Urinary bladder (tissue), 4 donors: Measurements from ENCODE around the gene ASIC4. TPM values are rescaled to one million over a fixed set of nuclear protein-coding genes. Genes with fewer than 3 reads are reported as not detected.

ENCODE experiments used
- DNase-seq: peaks from one replicate; pipeline ENCODE4 v3.0.0-alpha.2; 2015; ENCODE audit errors: extremely low spot score
- H3K27ac ChIP-seq: one replicate; pipeline ENCODE4 v1.5.1; 2013; ENCODE audit warnings: low read depth, mild to moderate bottlenecking, moderate library complexity
- H3K36me3 ChIP-seq: one replicate; pipeline ENCODE4 v1.6.1; 2013; ENCODE audit warnings: mild to moderate bottlenecking, moderate library complexity; ENCODE audit not compliant: insufficient read depth
- H3K4me1 ChIP-seq: one replicate; pipeline ENCODE4 v1.6.1; 2013; ENCODE audit warnings: mild to moderate bottlenecking, moderate library complexity; ENCODE audit not compliant: insufficient read depth
- H3K4me3 ChIP-seq: one replicate; pipeline ENCODE4 v1.5.1; 2013; ENCODE audit warnings: low read depth, low read length
- WGBS: extraction: QIAGEN DNeasy Blood & Tissue Kit; methylation state at CpG from one replicate; pipeline ENCODE4 v1.1.7; 2013; 5-methylcytosine and 5-hydroxymethylcytosine counted together
- polyA plus RNA-seq: library from polyadenylated mRNA; stranded (reverse); fragments of 200-250 nt; gene quantifications from one replicate; pipeline ENCODE4 v1.2.3, GENCODE V29; 2013
- total RNA-seq: library from RNA; depleted of rRNA; stranded (reverse); fragments of >200 nt; gene quantifications from one replicate; pipeline ENCODE4 v1.2.3, GENCODE V29; 2014
- donor health status: healthy with polysubstance abuse.
- donor health status: healthy.

The ASIC4 gene
- total and polyA plus RNA-seq, 2 donors = 0.18 to 0.32 TPM

DNA sequence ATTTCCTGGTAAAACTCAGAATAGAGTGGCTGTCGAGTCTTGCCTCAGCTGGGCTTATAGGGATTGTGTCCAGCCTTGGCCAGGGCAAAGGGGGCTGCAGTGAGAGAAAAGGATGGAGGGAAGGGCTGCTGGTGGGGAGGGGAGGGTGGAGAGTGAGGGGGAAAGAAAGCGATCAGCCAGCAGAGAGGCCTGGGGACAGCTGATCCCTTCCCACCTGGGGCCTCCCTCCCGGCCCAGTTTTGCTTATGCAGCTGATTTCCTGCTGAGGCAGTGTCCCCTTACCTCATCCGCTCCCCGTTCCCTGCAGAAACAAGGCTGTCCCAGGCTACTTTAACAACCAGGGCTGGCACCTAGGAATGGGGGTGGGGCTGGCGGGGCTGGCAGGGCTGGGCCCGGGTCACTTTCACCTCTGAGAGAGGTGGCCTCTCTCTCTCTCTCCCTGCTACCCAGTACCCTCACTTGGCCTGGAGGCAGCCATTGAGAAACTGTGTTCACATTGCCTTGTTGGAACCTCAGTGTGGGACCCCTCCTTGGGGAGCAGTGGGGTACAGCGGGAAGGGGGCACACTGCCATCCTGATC lies 27.8 kb upstream of the ASIC4 start:
- H3K36me3 ChIP-seq = no peaks in the 10 kb centered on the region
- H3K4me1 ChIP-seq = no peaks in the 10 kb centered on the region
- no peak overlapping the region for H3K27ac ChIP-seq
- no peak for DNase-seq
- no peak overlapping the region for H3K4me3 ChIP-seq
- 61% methylated on average over 8 of the region's 8 CpGs for whole genome bisulfite sequencing

DNA sequence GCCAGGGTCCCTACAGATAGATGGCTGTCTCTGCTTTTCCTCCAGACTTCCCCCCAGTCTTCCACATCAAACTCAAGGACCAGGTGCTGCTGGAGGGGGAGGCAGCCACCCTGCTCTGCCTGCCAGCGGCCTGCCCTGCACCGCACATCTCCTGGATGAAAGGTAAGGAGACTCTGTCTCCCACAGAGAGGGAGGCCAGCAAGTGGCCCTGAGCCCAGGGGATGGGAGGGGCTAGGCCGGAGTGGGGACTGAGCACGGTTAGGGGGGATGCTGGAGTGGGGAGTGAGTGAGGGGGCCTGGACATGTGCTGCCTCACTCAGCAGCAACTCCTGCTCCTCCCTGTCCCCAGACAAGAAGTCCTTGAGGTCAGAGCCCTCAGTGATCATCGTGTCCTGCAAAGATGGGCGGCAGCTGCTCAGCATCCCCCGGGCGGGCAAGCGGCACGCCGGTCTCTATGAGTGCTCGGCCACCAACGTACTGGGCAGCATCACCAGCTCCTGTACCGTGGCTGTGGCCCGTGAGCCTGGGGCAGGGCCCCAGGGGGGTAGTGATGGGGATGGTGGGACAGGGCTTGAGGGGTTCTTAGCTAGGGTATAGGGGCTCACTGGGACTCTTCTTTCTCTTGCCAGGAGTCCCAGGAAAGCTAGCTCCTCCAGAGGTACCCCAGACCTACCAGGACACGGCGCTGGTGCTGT lies 26.0 kb upstream of the ASIC4 start:
- DNase-seq = no peak
- H3K27ac ChIP-seq = no peak overlapping the region
- no peak overlapping the region for H3K4me3 ChIP-seq
- H3K4me1 ChIP-seq = no peaks in the 10 kb centered on the region
- WGBS = 88% methylated on average over 17 of the region's 17 CpGs
- H3K36me3 ChIP-seq = no peaks in the 10 kb centered on the region

DNA sequence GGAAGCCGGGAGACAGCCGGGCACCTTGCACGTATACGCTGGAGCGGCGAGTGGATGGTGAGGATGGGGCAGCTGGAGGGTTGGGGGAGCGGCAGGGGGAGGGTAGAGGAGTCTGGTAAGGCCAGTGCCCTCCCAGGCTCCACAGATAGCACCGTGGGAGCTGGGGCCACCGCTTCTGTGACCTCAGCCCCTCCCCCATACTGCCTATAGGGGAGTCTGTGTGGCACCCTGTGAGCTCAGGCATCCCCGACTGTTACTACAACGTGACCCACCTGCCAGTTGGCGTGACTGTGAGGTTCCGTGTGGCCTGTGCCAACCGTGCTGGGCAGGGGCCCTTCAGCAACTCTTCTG lies 25.5 kb upstream of the ASIC4 start:
- H3K27ac ChIP-seq = no peak overlapping the region
- no peaks in the 10 kb centered on the region for H3K4me1 ChIP-seq
- DNase-seq = no peak
- H3K4me3 ChIP-seq = no peak overlapping the region
- H3K36me3 ChIP-seq = no peaks in the 10 kb centered on the region
- WGBS = 86% methylated on average over 14 of the region's 14 CpGs

DNA sequence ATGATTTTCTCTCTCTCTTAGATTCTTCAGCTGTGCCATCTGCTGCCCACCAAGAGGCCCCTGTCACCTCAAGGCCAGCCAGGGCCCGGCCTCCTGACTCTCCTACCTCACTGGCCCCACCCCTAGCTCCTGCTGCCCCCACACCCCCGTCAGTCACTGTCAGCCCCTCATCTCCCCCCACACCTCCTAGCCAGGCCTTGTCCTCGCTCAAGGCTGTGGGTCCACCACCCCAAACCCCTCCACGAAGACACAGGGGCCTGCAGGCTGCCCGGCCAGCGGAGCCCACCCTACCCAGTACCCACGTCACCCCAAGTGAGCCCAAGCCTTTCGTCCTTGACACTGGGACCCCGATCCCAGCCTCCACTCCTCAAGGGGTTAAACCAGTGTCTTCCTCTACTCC lies 25.0 kb upstream of the ASIC4 start:
- Histone ChIP-seq H3K27ac (no peak overlapping the region), H3K36me3 (no peaks in the 10 kb centered on the region)

DNA sequence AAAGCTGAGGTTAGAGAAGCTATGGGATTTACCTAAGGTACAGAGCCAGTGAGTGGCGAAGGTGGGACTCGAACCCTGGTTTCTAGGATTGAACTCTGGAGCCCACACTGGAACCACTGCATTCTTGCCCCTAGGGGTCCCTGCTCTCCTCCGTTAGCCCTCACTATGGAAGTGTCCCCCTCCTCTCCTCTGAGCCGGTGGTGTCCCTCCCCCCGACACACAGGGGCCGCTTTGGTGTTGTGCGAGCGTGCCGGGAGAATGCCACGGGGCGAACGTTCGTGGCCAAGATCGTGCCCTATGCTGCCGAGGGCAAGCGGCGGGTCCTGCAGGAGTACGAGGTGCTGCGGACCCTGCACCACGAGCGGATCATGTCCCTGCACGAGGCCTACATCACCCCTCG lies 24.1 kb upstream of the ASIC4 start:
- no peaks in the 10 kb centered on the region for H3K36me3 ChIP-seq
- H3K4me1 ChIP-seq = no peaks in the 10 kb centered on the region
- no peak overlapping the region for H3K27ac ChIP-seq
- DNase-seq = no peak
- no peak overlapping the region for H3K4me3 ChIP-seq
- 85% methylated on average over 23 of the region's 23 CpGs for WGBS

More for the DNA sequence above, 25.0 kb upstream of the ASIC4 start:
- no peak for DNase-seq
- Histone ChIP-seq H3K4me1 (no peaks in the 10 kb centered on the region), H3K4me3 (no peak overlapping the region)
- 86% methylated on average over 9 of the region's 9 CpGs for WGBS

DNA sequence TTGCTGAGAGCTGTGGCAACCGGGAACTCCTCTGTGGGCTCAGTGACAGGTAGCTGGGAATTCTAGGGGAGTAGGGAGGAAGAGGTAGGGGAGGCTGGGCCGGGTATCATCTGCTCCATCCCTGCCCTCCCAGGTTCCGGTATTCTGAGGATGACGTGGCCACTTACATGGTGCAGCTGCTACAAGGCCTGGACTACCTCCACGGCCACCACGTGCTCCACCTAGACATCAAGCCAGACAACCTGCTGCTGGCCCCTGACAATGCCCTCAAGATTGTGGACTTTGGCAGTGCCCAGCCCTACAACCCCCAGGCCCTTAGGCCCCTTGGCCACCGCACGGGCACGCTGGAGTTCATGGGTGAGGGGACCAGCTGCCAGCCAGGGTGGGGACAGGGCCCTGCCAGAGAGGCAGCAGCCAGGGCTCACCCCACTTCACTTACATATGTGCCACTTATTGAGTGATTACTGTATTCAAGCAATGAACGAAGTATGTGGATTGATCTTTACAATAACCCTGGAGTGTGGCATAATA lies 23.6 kb upstream of the ASIC4 start:
- no peak for DNase-seq
- no peak overlapping the region for H3K27ac ChIP-seq
- 80% methylated on average over 10 of the region's 10 CpGs for WGBS

DNA sequence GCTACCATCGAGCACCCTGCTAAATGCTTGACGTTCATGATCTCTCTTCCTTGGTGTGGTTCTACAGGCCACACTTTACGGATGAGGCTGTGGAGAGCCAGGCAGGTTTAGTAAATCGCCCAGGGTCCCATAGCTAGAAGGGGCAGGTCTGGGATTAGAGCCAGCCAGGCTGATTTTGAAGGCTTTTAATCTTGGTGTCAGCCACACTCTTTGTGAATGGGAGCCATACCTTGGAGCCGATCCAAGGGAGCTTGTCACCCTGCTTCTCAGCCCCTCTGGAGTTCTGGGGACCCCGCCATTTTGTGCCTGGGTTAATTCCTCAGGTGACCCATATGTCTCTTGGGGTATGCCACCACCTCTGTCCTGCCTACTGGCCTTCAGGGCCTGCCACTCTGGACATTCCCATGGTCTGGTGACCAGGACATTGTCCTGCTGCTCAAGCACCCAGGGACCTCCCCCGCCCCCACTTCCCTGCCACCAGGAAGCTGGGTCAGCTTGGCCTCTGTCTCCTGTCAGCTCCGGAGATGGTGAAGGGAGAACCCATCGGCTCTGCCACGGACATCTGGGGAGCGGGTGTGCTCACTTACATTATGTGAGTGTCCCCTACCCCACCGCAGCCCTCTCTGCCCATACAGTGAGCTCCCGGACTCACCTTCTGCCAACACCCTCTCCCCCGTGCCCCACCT lies 22.9 kb upstream of the ASIC4 start:
- H3K4me3 ChIP-seq = no peak overlapping the region
- no peak for DNase-seq
- 74% methylated on average over 14 of the region's 14 CpGs for WGBS
- no peak overlapping the region for H3K27ac ChIP-seq
- H3K4me1 ChIP-seq = no peaks in the 10 kb centered on the region
- H3K36me3 ChIP-seq = no peaks in the 10 kb centered on the region

More for the DNA sequence above, 23.6 kb upstream of the ASIC4 start:
- H3K4me1 ChIP-seq = no peaks in the 10 kb centered on the region
- no peak overlapping the region for H3K4me3 ChIP-seq
- H3K36me3 ChIP-seq = no peaks in the 10 kb centered on the region

DNA sequence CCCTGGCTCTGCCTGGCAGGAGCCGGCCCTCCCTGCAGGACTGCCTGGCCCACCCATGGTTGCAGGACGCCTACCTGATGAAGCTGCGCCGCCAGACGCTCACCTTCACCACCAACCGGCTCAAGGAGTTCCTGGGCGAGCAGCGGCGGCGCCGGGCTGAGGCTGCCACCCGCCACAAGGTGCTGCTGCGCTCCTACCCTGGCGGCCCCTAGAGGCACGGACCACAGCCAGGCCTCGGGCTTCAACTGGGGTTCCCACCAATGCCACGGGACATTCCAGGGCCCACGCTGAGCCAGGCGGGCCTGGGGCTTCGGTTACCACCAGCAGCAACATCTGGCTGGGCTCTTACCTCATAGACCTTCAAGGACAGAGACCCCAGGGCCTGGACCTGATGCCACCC lies 21.7 kb upstream of the ASIC4 start:
- WGBS = 66% methylated on average over 20 of the region's 20 CpGs
- no peak overlapping the region for H3K4me3 ChIP-seq
- no peaks in the 10 kb centered on the region for H3K4me1 ChIP-seq
- H3K27ac ChIP-seq = no peak overlapping the region
- no peaks in the 10 kb centered on the region for H3K36me3 ChIP-seq
- no peak for DNase-seq

DNA sequence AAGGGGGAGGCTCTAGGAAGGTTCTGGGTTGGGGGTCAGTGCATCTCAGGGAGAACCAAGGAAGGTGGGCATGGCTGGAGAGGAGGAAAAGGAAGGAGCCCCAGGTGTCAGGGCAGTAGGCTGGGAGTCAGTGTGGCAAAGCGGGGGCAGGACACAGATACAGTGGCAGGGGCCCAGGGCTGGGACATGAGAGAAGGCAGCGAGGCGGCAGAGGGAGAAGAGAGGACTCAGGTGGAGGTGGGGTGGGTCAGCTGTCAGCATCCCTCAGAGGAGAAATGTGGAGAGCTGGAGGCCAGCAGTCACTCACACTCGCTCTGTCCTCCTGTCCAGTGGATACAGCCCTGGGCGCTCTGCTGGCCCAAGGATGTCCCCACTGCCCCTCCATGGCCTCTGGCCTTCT lies 21.2 kb upstream of the ASIC4 start:
- no peak overlapping the region for H3K27ac ChIP-seq
- no peaks in the 10 kb centered on the region for H3K36me3 ChIP-seq
- no peaks in the 10 kb centered on the region for H3K4me1 ChIP-seq
- 94% methylated on average over 5 of the region's 5 CpGs for WGBS
- no peak overlapping the region for H3K4me3 ChIP-seq
- no peak for DNase-seq

DNA sequence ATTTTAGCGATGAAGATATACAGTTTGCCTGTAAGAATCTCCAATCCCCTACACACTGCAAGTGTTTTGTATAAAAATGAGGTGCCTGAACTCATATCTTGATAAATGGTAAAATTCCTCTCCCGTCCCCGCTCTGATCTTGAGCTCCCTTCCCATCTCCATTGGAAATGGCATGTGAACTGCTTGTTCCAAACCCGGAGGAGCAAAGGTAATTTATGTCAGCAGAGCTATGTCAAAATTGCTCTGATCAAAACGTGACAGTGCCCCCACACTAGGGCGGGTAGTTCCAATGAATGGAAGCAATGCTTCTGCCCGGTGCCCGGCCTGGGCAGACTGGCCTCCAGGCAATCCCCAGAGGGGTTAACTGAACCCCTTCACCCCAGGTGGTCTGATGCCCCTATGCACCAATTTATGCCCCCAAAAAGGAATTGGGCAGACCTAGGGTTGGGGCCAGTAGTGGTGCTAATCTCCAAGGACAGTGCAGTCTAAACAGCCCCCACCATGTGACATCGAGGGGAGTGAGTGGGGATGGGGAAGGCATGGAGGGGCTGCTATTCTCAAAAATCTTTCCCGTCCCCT lies 19.2 kb upstream of the ASIC4 start:
- H3K4me3 ChIP-seq = no peak overlapping the region
- 20% methylated on average over 10 of the region's 10 CpGs for WGBS
- no peaks in the 10 kb centered on the region for H3K36me3 ChIP-seq
- no peak for DNase-seq
- H3K27ac ChIP-seq = no peak overlapping the region
- H3K4me1 ChIP-seq = no peaks in the 10 kb centered on the region

DNA sequence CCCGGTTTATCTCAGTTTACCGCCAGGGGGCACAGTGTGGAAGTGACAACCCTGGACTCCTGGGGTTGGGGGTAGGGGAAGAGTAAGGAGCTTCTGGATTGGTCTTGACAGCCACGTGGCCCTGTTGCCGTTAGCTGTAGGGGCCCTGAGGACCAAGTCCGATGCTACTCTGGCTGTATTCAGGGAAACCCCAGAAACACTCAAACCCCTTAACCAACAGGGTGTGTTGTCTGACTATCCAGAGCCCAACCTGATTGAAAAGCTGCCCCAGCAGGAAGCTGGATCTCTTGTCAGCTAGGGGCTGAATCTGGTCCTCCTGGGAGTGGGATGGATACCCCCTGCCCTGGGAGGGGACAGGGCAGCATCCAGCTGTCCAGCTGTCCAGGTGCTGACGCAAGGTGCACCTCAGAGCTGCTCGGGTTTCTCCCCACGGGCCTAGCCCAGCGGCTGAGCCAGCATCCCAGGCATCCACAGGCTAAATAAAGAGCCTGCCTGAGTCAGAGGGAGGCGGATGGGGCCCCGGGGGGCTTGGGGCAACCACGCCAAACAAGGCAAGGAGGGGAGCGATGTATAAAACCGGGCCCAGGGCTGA lies 18.7 kb upstream of the ASIC4 start:
- no peaks in the 10 kb centered on the region for H3K36me3 ChIP-seq
- no peak overlapping the region for H3K4me3 ChIP-seq
- no peaks in the 10 kb centered on the region for H3K4me1 ChIP-seq
- WGBS = 25% methylated on average over 14 of the region's 14 CpGs
- DNase-seq = no peak
- no peak overlapping the region for H3K27ac ChIP-seq

DNA sequence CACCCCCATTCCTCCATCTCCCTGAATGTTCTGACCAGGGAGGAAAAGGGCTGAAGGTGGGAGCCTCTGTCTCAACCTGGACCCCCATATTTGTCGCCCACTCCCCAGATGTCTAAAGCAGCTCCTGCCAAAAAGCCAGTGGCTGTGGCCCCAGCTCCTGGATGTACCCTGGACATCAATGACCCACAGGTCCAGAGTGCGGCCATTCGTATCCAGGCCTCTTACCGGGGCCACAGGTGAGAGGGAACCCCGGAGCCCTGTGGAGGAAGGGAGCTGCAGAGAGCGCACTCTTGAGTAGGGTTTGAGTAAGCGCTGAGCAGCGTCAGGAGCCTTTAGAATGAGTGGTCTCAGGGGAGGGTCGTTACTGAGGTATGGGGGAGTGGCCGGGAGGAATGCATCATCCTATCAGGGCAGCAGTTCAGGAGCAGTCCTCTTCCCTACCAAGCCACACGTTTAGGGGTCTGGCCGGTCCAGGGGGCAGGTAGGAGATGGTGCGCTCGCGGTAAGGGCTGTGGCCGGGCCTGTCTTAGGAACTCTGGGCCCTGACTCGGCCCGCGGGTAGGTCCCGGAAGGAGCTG lies 17.9 kb upstream of the ASIC4 start:
- Histone ChIP-seq H3K27ac (no peak overlapping the region), H3K4me3 (no peak overlapping the region), H3K36me3 (no peaks in the 10 kb centered on the region), H3K4me1 (no peaks in the 10 kb centered on the region)
- DNase-seq = no peak
- WGBS = 46% methylated on average over 20 of the region's 20 CpGs

DNA sequence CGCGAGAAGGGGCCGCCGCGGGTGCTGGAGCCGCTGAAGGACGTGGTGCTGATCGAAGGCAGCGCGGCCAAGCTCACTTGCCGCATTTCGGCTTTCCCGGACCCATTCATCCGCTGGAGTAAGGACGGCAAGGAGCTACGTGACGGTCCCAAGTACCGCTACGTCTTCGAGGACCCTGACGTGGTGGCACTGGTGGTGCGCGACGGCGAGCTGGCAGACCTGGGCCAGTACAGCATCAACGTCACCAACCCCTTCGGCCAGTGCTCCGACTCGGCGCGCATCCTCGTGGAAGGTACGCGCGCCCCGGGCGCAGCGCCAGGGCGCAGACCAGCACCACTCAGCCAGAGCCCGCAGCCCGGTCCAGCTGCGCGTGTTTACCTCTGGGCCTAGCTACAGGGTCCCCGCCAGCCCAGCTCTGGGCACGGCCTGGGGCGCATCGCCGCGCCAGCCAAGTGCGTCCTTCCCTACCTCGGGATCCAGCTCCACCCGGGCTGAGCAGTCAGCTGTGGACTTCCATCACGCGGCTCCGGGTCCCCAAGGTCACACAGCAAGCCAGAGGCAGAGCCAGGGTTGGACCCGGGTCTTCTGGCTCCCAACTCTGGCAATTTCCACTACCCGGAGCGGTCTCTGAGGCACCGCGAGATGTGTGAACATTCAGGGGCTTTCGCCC lies 17.3 kb upstream of the ASIC4 start:
- no peak for DNase-seq
- Histone ChIP-seq H3K4me3 (peak overlapping the region; percentile 70), H3K36me3 (no peaks in the 10 kb centered on the region), H3K27ac (no peak overlapping the region), H3K4me1 (no peaks in the 10 kb centered on the region)
- WGBS = 12% methylated on average over 61 of the region's 61 CpGs
